ENCODE measurements around the gene PCDHGA1.
"Not testable (repeated sequence)": the region's sequence is repeated elsewhere in the genome, so short reads cannot be mapped to it uniquely, and the experiment has no call there.

Gene PCDHGA1

DNA sequence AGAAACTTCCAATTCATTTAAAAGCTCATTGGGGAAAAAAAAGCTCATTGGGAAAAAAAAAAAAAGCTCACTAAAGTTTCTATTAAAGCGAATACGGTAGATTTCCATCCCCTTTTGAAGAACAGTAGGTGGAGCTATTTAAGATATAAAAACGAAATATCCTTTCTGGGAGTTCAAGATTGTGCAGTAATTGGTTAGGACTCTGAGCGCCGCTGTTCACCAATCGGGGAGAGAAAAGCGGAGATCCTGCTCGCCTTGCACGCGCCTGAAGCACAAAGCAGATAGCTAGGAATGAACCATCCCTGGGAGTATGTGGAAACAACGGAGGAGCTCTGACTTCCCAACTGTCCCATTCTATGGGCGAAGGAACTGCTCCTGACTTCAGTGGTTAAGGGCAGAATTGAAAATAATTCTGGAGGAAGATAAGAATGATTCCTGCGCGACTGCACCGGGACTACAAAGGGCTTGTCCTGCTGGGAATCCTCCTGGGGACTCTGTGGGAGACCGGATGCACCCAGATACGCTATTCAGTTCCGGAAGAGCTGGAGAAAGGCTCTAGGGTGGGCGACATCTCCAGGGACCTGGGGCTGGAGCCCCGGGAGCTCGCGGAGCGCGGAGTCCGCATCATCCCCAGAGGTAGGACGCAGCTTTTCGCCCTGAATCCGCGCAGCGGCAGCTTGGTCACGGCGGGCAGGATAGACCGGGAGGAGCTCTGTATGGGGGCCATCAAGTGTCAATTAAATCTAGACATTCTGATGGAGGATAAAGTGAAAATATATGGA, 100.2 kb downstream of the PCDHGA1 start, which contains the start of gene PCDHGA12:
PCDHGA12 (plus strand) TSS at position 176 of the 782 bp plus-strand sequence; CDS start at position 429, 253 bp downstream.
- Histone ChIP-seq H3K4me1 (ENCODE audit: control extremely low read depth in 1 of 4, control insufficient read depth in 4 of 4, insufficient read depth in 4 of 4, low read length in 3 of 4) (peaks cover 2 to 6% (median 5%) of the 10 kb centered on the region in 4 experiments), H3K27me3 (replicated peaks in 2 of 5; ENCODE audit: control insufficient read depth in 4 of 5, insufficient read depth in 5 of 5, low read length in 4 of 5) (peaks cover 8 to 58% (median 25%) of the 10 kb centered on the region in 5 experiments), H3K4me3 (ENCODE audit: control insufficient read depth in 1 of 7, extremely low read depth in 1 of 7, insufficient read depth in 4 of 7, low read depth in 2 of 7, low read length in 6 of 7) (peak within 1 kb of the TSS in 6 of 7 experiments; percentile 21 to 56 (median 48)), H3K27ac (ENCODE audit: insufficient read depth in 1 of 2, low read depth in 1 of 2, low read length in 2 of 2, poor library complexity in 1 of 2, severe bottlenecking in 2 of 2) (no peak within 1 kb of the TSS), H3K9me3 (ENCODE audit: control extremely low read depth in 1 of 5, control insufficient read depth in 4 of 5, insufficient read depth in 2 of 5, low read depth in 1 of 5, low read length in 4 of 5) (peaks cover 8 to 66% (median 47%) of the 10 kb centered on the region in 5 experiments), H3K36me3 (ENCODE audit: control insufficient read depth in 4 of 4, insufficient read depth in 4 of 4, low read length in 3 of 4) (peaks cover 0 to 3% (median 0%) of the 10 kb centered on the region in 4 experiments)
- WGBS (ENCODE audit: insufficient coverage) = 5% methylated on average over 31 of the region's 33 CpGs
- POLR2A ChIA-PET = interaction anchor here (0.6 kb wide), 1 partner anchor 120 kb away, joined by 3 read pairs; no protein-coding TSS in a partner anchor
- DNase-seq = peak; percentile 82 to 88 (median 86)
- CTCF ChIA-PET = interaction anchor here (0.7 to 5.8 kb wide), 29 partner anchors 11 to 137 kb away, joined by 3 to 62 read pairs (median 6); partner anchors contain the start of genes PCDHGA10, PCDHGA11, PCDHGB3 and PCDHGB6

DNA sequence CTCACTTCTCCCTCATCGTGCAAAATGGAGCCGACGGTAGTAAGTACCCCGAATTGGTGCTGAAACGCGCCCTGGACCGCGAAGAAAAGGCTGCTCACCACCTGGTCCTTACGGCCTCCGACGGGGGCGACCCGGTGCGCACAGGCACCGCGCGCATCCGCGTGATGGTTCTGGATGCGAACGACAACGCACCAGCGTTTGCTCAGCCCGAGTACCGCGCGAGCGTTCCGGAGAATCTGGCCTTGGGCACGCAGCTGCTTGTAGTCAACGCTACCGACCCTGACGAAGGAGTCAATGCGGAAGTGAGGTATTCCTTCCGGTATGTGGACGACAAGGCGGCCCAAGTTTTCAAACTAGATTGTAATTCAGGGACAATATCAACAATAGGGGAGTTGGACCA, 101.0 kb downstream of the PCDHGA1 start:
- peak; percentile 18 to 77 (median 69) for DNase-seq
- Histone ChIP-seq H3K36me3 (ENCODE audit: control insufficient read depth in 4 of 4, insufficient read depth in 4 of 4, low read length in 3 of 4) (peaks cover 0 to 3% (median 0%) of the 10 kb centered on the region in 4 experiments), H3K4me1 (ENCODE audit: control extremely low read depth in 1 of 4, control insufficient read depth in 4 of 4, insufficient read depth in 4 of 4, low read length in 3 of 4) (peaks cover 2 to 6% (median 5%) of the 10 kb centered on the region in 4 experiments), H3K4me3 (ENCODE audit: control insufficient read depth in 1 of 7, extremely low read depth in 1 of 7, insufficient read depth in 4 of 7, low read depth in 2 of 7, low read length in 6 of 7) (peak overlapping the region in 6 of 7 experiments; percentile 13 to 56 (median 48)), H3K9me3 (ENCODE audit: control extremely low read depth in 1 of 5, control insufficient read depth in 4 of 5, insufficient read depth in 2 of 5, low read depth in 1 of 5, low read length in 4 of 5) (peaks cover 8 to 61% (median 42%) of the 10 kb centered on the region in 5 experiments), H3K27me3 (replicated peaks in 2 of 5; ENCODE audit: control insufficient read depth in 4 of 5, insufficient read depth in 5 of 5, low read length in 4 of 5) (peaks cover 7 to 51% (median 24%) of the 10 kb centered on the region in 5 experiments), H3K27ac (ENCODE audit: insufficient read depth in 1 of 2, low read depth in 1 of 2, low read length in 2 of 2, poor library complexity in 1 of 2, severe bottlenecking in 2 of 2) (no peak overlapping the region)
- ChIA-PET POLR2A (interaction anchor here (0.6 kb wide), 1 partner anchor 82 kb away, joined by 3 read pairs; no protein-coding TSS in a partner anchor), CTCF (interaction anchor here (0.6 to 5.8 kb wide), 18 partner anchors 12 to 136 kb away, joined by 3 to 62 read pairs (median 8); partner anchors contain the start of genes PCDHGA11, PCDHGB7, PCDHGC4 and TAF7)
- WGBS (ENCODE audit: insufficient coverage) = 7% methylated on average over 12 of the region's 37 CpGs

DNA sequence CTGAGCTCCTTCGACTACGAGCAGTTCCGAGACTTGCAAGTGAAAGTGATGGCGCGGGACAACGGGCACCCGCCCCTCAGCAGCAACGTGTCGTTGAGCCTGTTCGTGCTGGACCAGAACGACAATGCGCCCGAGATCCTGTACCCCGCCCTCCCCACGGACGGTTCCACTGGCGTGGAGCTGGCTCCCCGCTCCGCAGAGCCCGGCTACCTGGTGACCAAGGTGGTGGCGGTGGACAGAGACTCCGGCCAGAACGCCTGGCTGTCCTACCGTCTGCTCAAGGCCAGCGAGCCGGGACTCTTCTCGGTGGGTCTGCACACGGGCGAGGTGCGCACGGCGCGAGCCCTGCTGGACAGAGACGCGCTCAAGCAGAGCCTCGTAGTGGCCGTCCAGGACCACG, 102.0 kb downstream of the PCDHGA1 start:
- H3K36me3 ChIP-seq (ENCODE audit: control insufficient read depth in 4 of 4, insufficient read depth in 4 of 4, low read length in 3 of 4); H3K27ac ChIP-seq (ENCODE audit: insufficient read depth in 1 of 2, low read depth in 1 of 2, low read length in 2 of 2, poor library complexity in 1 of 2, severe bottlenecking in 2 of 2); H3K4me1 ChIP-seq (ENCODE audit: control extremely low read depth in 1 of 4, control insufficient read depth in 4 of 4, insufficient read depth in 4 of 4, low read length in 3 of 4); POLR2A ChIA-PET: not testable (repeated sequence)
- 30% methylated on average over 7 of the region's 38 CpGs for WGBS (ENCODE audit: insufficient coverage)
- CTCF ChIA-PET = interaction anchor here (0.6 to 5.8 kb wide), 5 partner anchors 11 to 91 kb away, joined by 3 to 62 read pairs (median 5); no protein-coding TSS in a partner anchor
- Histone ChIP-seq H3K9me3 (ENCODE audit: control extremely low read depth in 1 of 5, control insufficient read depth in 4 of 5, insufficient read depth in 2 of 5, low read depth in 1 of 5, low read length in 4 of 5) (peaks cover 5 to 56% (median 33%) of the 10 kb centered on the region in 5 experiments), H3K4me3 (ENCODE audit: control insufficient read depth in 1 of 7, extremely low read depth in 1 of 7, insufficient read depth in 4 of 7, low read depth in 2 of 7, low read length in 6 of 7) (peak overlapping the region in 1 of 7 experiments; percentile 31), H3K27me3 (replicated peaks in 2 of 5; ENCODE audit: control insufficient read depth in 4 of 5, insufficient read depth in 5 of 5, low read length in 4 of 5) (peaks cover 7 to 42% (median 22%) of the 10 kb centered on the region in 5 experiments)
- DNase-seq = peak in 1 of 3 donors; percentile 21

DNA sequence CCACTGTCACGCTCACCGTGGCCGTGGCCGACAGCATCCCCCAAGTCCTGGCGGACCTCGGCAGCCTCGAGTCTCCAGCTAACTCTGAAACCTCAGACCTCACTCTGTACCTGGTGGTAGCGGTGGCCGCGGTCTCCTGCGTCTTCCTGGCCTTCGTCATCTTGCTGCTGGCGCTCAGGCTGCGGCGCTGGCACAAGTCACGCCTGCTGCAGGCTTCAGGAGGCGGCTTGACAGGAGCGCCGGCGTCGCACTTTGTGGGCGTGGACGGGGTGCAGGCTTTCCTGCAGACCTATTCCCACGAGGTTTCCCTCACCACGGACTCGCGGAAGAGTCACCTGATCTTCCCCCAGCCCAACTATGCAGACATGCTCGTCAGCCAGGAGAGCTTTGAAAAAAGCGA, 102.4 kb downstream of the PCDHGA1 start:
- H3K4me3 ChIP-seq (ENCODE audit: control insufficient read depth in 1 of 7, extremely low read depth in 1 of 7, insufficient read depth in 4 of 7, low read depth in 2 of 7, low read length in 6 of 7); H3K36me3 ChIP-seq (ENCODE audit: control insufficient read depth in 4 of 4, insufficient read depth in 4 of 4, low read length in 3 of 4); H3K27ac ChIP-seq (ENCODE audit: insufficient read depth in 1 of 2, low read depth in 1 of 2, low read length in 2 of 2, poor library complexity in 1 of 2, severe bottlenecking in 2 of 2); H3K4me1 ChIP-seq (ENCODE audit: control extremely low read depth in 1 of 4, control insufficient read depth in 4 of 4, insufficient read depth in 4 of 4, low read length in 3 of 4); DNase-seq; POLR2A ChIA-PET: not testable (repeated sequence)
- Histone ChIP-seq H3K27me3 (replicated peaks in 2 of 5; ENCODE audit: control insufficient read depth in 4 of 5, insufficient read depth in 5 of 5, low read length in 4 of 5) (peaks cover 7 to 38% (median 19%) of the 10 kb centered on the region in 5 experiments), H3K9me3 (ENCODE audit: control extremely low read depth in 1 of 5, control insufficient read depth in 4 of 5, insufficient read depth in 2 of 5, low read depth in 1 of 5, low read length in 4 of 5) (peaks cover 5 to 52% (median 29%) of the 10 kb centered on the region in 5 experiments)
- CTCF ChIA-PET = interaction anchor here (0.6 to 1.3 kb wide), 3 partner anchors 48 to 68 kb away, joined by 3 to 5 read pairs (median 3); no protein-coding TSS in a partner anchor
- WGBS (ENCODE audit: insufficient coverage) = 28% methylated on average over 19 of the region's 29 CpGs

DNA sequence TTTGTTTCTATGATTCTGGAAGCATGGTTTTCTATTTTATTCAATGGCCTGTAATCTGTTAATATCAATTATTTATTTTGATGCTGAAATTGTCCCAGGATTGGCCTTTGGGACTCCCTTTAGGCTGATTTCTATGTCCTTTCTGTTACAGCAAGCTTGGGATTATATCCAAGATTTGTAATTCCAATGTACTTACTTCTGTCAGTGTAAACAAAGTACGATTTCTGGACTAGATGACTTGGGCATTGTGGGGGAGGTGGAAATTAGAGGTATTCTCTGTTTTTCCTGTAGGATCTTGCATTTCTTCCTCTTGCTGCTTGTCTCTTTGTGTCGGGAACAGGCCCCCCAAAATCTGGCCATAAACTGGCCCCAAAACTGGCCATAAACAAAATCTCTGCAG, 103.7 kb downstream of the PCDHGA1 start:
- Histone ChIP-seq H3K36me3 (ENCODE audit: control insufficient read depth in 4 of 4, insufficient read depth in 4 of 4, low read length in 3 of 4) (peaks cover 0 to 3% (median 0%) of the 10 kb centered on the region in 4 experiments), H3K27ac (ENCODE audit: insufficient read depth in 1 of 2, low read depth in 1 of 2, low read length in 2 of 2, poor library complexity in 1 of 2, severe bottlenecking in 2 of 2) (no peak overlapping the region), H3K4me3 (ENCODE audit: control insufficient read depth in 1 of 7, extremely low read depth in 1 of 7, insufficient read depth in 4 of 7, low read depth in 2 of 7, low read length in 6 of 7) (no peak overlapping the region), H3K4me1 (ENCODE audit: control extremely low read depth in 1 of 4, control insufficient read depth in 4 of 4, insufficient read depth in 4 of 4, low read length in 3 of 4) (peaks cover 2 to 6% (median 5%) of the 10 kb centered on the region in 4 experiments), H3K27me3 (replicated peaks in 2 of 5; ENCODE audit: control insufficient read depth in 4 of 5, insufficient read depth in 5 of 5, low read length in 4 of 5) (peaks cover 7 to 32% (median 19%) of the 10 kb centered on the region in 5 experiments), H3K9me3 (ENCODE audit: control extremely low read depth in 1 of 5, control insufficient read depth in 4 of 5, insufficient read depth in 2 of 5, low read depth in 1 of 5, low read length in 4 of 5) (peaks cover 2 to 43% (median 25%) of the 10 kb centered on the region in 5 experiments)
- 80% methylated on average over 1 of the region's 2 CpGs for WGBS (ENCODE audit: insufficient coverage)
- DNase-seq = no peak
- CTCF ChIA-PET = interaction anchor here (0.7 to 1.3 kb wide), 2 partner anchors 51 to 124 kb away, joined by 3 read pairs; no protein-coding TSS in a partner anchor
- POLR2A ChIA-PET = no interaction called here

DNA sequence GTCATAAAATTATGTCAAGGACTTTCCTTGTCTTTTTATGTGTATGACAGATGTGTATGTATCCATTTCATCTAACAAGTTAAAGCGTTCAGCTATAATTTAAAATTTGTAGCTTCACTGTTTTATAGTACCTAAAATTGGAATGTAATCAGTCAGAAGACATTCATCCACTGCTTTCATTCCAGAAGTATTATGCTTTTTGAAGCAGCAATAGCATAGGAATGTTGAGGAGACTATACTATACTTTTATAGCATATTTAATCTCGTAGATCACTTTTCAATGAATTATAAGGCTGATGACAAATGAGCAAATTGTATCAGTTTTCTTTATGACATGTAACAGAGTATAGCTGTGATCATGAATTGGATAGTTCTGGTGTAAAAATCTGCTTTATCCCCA, 106.9 kb downstream of the PCDHGA1 start:
- DNase-seq = no peak
- CTCF ChIA-PET = interaction anchor here (0.9 to 1.0 kb wide), 2 partner anchors 13 to 56 kb away, joined by 3 read pairs; no protein-coding TSS in a partner anchor
- Histone ChIP-seq H3K4me3 (ENCODE audit: control insufficient read depth in 1 of 7, extremely low read depth in 1 of 7, insufficient read depth in 4 of 7, low read depth in 2 of 7, low read length in 6 of 7) (no peak overlapping the region), H3K9me3 (ENCODE audit: control extremely low read depth in 1 of 5, control insufficient read depth in 4 of 5, insufficient read depth in 2 of 5, low read depth in 1 of 5, low read length in 4 of 5) (peaks cover 2 to 54% (median 18%) of the 10 kb centered on the region in 5 experiments), H3K36me3 (ENCODE audit: control insufficient read depth in 4 of 4, insufficient read depth in 4 of 4, low read length in 3 of 4) (no peaks in the 10 kb centered on the region), H3K27ac (ENCODE audit: insufficient read depth in 1 of 2, low read depth in 1 of 2, low read length in 2 of 2, poor library complexity in 1 of 2, severe bottlenecking in 2 of 2) (no peak overlapping the region), H3K27me3 (replicated peaks in 2 of 5; ENCODE audit: control insufficient read depth in 4 of 5, insufficient read depth in 5 of 5, low read length in 4 of 5) (peaks cover 0 to 21% (median 10%) of the 10 kb centered on the region in 5 experiments), H3K4me1 (ENCODE audit: control extremely low read depth in 1 of 4, control insufficient read depth in 4 of 4, insufficient read depth in 4 of 4, low read length in 3 of 4) (no peaks in the 10 kb centered on the region)
- no CpG with 5 or more reads among the region's 2 CpGs for WGBS (ENCODE audit: insufficient coverage)
- POLR2A ChIA-PET = interaction anchor here (0.5 kb wide), 1 partner anchor 245 kb away, joined by 3 read pairs; the partner anchor contains the start of gene PCDHB10

All from common myeloid progenitor, CD34-positive (primary cell).